Neural cell (in vitro differentiated cells): Measurements from ENCODE around the gene AHI1. TPM values are rescaled to one million over a fixed set of nuclear protein-coding genes. Genes with fewer than 3 reads are reported as not detected.

Experiments
- H2AFZ ChIP-seq: fragments of 200-600, 300-800 bp; sonication (generic), shearing (Covaris generic); 2 replicates; pipeline ENCODE4 v1.6.0; 2014; ENCODE audit warnings: low read depth, mild to moderate bottlenecking, antibody characterized with exemption, low read length, moderate library complexity
- H3F3A ChIP-seq: fragments of 200-600 bp; shearing (Covaris generic); 2 replicates; pipeline ENCODE4 v1.6.1; 2016; ENCODE audit warnings: mild to moderate bottlenecking, moderate library complexity, mixed read lengths, antibody characterized with exemption, low read length; ENCODE audit not compliant: insufficient read depth, poor library complexity, severe bottlenecking
- H3K27ac ChIP-seq: fragments of 200-600, 300-800 bp; sonication (generic), shearing (Covaris generic); 2 replicates; pipeline ENCODE4 v1.5.1; 2014; ENCODE audit warnings: mild to moderate bottlenecking, low read length, moderate library complexity
- H3K27me3 ChIP-seq: fragments of 300-800, 200-600 bp; sonication (generic), shearing (Covaris generic); 2 replicates; pipeline ENCODE4 v1.6.0; 2014; ENCODE audit warnings: mild to moderate bottlenecking, low read depth, low read length, moderate library complexity; ENCODE audit not compliant: insufficient read depth
- H3K36me3 ChIP-seq: fragments of 300-800, 200-600 bp; sonication (generic), shearing (Covaris generic); 2 replicates; pipeline ENCODE4 v1.5.1; 2014; ENCODE audit warnings: mild to moderate bottlenecking, antibody characterized with exemption, low read length, moderate library complexity; ENCODE audit not compliant: insufficient read depth
- H3K4me2 ChIP-seq: fragments of 300-800, 200-600 bp; sonication (generic), shearing (Covaris generic); 2 replicates; pipeline ENCODE4 v1.6.0; 2014; ENCODE audit warnings: mild to moderate bottlenecking, low read length
- H3K4me3 ChIP-seq: fragments of 300-800, 200-600 bp; sonication (generic), shearing (Covaris generic); 2 replicates; pipeline ENCODE4 v1.5.1; 2014; ENCODE audit warnings: mild to moderate bottlenecking, low read length, moderate library complexity
- H3K79me2 ChIP-seq: fragments of 200-600 bp; shearing (Covaris generic); replicated peaks from 2 replicates; pipeline ENCODE4 v1.6.0; 2014; ENCODE audit warnings: mild to moderate bottlenecking, low read length, moderate library complexity; ENCODE audit not compliant: insufficient read depth
- H3K9ac ChIP-seq: fragments of 300-800, 200-600 bp; sonication (generic), shearing (Covaris generic); 2 replicates; pipeline ENCODE4 v1.6.1; 2016; ENCODE audit warnings: mild to moderate bottlenecking, low read length, mixed read lengths
- H3K9me2 ChIP-seq: fragments of 200-600 bp; shearing (Covaris generic); 2 replicates; pipeline ENCODE4 v1.6.1; 2016; ENCODE audit warnings: mild to moderate bottlenecking, low read length, mixed read lengths; ENCODE audit not compliant: insufficient read depth
- H3K9me3 ChIP-seq: fragments of 200-600, 300-800 bp; sonication (generic), shearing (Covaris generic); 2 replicates; pipeline ENCODE4 v1.6.1; 2016; ENCODE audit warnings: mild to moderate bottlenecking, mixed run types, low read length, moderate library complexity, mixed read lengths
- H4K20me1 ChIP-seq: fragments of 200-600 bp; shearing (Covaris generic); 2 replicates; pipeline ENCODE4 v1.6.1; 2016; ENCODE audit warnings: mild to moderate bottlenecking, mixed run types; ENCODE audit not compliant: insufficient read depth
- CTCF ChIP-seq: fragments of 450-650 bp; IDR thresholded peaks from 2 replicates; pipeline ENCODE4 v1.5.1; 2014; ENCODE audit warnings: antibody characterized with exemption, mild to moderate bottlenecking, moderate library complexity; ENCODE audit not compliant: poor library complexity, severe bottlenecking
- EP300 ChIP-seq: fragments of 450-650 bp; conservative IDR thresholded peaks from 2 replicates; pipeline ENCODE4 v1.6.1; 2014; ENCODE audit warnings: antibody characterized with exemption, mild to moderate bottlenecking, moderate library complexity; ENCODE audit not compliant: poor library complexity, severe bottlenecking
- EZH2 ChIP-seq: fragments of 200-600, 300-800 bp; shearing (Covaris generic), sonication (generic); IDR thresholded peaks from 2 replicates; pipeline ENCODE4 v1.6.1; 2014; ENCODE audit warnings: antibody characterized with exemption, low read length, borderline replicate concordance, mild to moderate bottlenecking; ENCODE audit not compliant: insufficient read depth, poor library complexity, severe bottlenecking
- MXI1 ChIP-seq: fragments of 450-650 bp; conservative IDR thresholded peaks from 2 replicates; pipeline ENCODE4 v1.6.1; 2014; ENCODE audit warnings: antibody characterized with exemption, mild to moderate bottlenecking; ENCODE audit not compliant: poor library complexity, severe bottlenecking
- POLR2AphosphoS5 ChIP-seq: IDR thresholded peaks from 2 replicates; pipeline ENCODE4 v1.6.1; 2012
- RAD21 ChIP-seq: fragments of 450-650 bp; conservative IDR thresholded peaks from 2 replicates; pipeline ENCODE4 v1.6.1; 2014; ENCODE audit warnings: antibody characterized with exemption, mild to moderate bottlenecking, moderate library complexity
- SMC3 ChIP-seq: fragments of 450-650 bp; conservative IDR thresholded peaks from 2 replicates; pipeline ENCODE4 v1.6.1; 2014; ENCODE audit warnings: antibody characterized with exemption, mild to moderate bottlenecking, moderate library complexity; ENCODE audit not compliant: poor library complexity
- TAF1 ChIP-seq: IDR thresholded peaks from 2 replicates; pipeline ENCODE4 v1.6.1; 2012; ENCODE audit warnings: low read depth
- polyA plus RNA-seq: library from polyadenylated mRNA; depleted of rRNA; stranded (reverse); fragments of >200 nt; gene quantifications from 2 replicates; pipeline ENCODE4 v1.2.3, GENCODE V29; 2014
- TF ChIP-seq, protein P1 (sequence below): IDR thresholded peaks from 2 replicates; pipeline ENCODE4 v1.6.1; 2012; ENCODE audit warnings: borderline replicate concordance

AHI1 gene
- polyA plus RNA-seq, 1 donor from 2014 or later: 58.2 TPM

GRCh38 chr6:135314543-135314942 lies 183.0 kb downstream of the AHI1 start:
- Histone ChIP-seq H3F3A (no peaks in the 10 kb centered on the region), H3K9ac (no peak overlapping the region), H3K36me3 (no peaks in the 10 kb centered on the region), H3K27me3 (no peaks in the 10 kb centered on the region), H3K27ac (no peak overlapping the region), H3K9me3 (no peaks in the 10 kb centered on the region), H2AFZ (no peak overlapping the region), H3K9me2 (no peaks in the 10 kb centered on the region), H3K4me2 (no peak overlapping the region), H3K4me3 (no peak overlapping the region), H4K20me1 (no peaks in the 10 kb centered on the region), H3K79me2 (no peaks in the 10 kb centered on the region)
- TF ChIP-seq TAF1: no peak
- no peak for TF ChIP-seq EZH2
- no peak for TF ChIP-seq MXI1
- TF ChIP-seq, protein P1, sequence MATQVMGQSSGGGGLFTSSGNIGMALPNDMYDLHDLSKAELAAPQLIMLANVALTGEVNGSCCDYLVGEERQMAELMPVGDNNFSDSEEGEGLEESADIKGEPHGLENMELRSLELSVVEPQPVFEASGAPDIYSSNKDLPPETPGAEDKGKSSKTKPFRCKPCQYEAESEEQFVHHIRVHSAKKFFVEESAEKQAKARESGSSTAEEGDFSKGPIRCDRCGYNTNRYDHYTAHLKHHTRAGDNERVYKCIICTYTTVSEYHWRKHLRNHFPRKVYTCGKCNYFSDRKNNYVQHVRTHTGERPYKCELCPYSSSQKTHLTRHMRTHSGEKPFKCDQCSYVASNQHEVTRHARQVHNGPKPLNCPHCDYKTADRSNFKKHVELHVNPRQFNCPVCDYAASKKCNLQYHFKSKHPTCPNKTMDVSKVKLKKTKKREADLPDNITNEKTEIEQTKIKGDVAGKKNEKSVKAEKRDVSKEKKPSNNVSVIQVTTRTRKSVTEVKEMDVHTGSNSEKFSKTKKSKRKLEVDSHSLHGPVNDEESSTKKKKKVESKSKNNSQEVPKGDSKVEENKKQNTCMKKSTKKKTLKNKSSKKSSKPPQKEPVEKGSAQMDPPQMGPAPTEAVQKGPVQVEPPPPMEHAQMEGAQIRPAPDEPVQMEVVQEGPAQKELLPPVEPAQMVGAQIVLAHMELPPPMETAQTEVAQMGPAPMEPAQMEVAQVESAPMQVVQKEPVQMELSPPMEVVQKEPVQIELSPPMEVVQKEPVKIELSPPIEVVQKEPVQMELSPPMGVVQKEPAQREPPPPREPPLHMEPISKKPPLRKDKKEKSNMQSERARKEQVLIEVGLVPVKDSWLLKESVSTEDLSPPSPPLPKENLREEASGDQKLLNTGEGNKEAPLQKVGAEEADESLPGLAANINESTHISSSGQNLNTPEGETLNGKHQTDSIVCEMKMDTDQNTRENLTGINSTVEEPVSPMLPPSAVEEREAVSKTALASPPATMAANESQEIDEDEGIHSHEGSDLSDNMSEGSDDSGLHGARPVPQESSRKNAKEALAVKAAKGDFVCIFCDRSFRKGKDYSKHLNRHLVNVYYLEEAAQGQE: no peak
- TF ChIP-seq SMC3: no peak
- no peak for TF ChIP-seq CTCF
- TF ChIP-seq POLR2AphosphoS5: no peak
- TF ChIP-seq EP300: no peak
- no peak for TF ChIP-seq RAD21

DNA sequence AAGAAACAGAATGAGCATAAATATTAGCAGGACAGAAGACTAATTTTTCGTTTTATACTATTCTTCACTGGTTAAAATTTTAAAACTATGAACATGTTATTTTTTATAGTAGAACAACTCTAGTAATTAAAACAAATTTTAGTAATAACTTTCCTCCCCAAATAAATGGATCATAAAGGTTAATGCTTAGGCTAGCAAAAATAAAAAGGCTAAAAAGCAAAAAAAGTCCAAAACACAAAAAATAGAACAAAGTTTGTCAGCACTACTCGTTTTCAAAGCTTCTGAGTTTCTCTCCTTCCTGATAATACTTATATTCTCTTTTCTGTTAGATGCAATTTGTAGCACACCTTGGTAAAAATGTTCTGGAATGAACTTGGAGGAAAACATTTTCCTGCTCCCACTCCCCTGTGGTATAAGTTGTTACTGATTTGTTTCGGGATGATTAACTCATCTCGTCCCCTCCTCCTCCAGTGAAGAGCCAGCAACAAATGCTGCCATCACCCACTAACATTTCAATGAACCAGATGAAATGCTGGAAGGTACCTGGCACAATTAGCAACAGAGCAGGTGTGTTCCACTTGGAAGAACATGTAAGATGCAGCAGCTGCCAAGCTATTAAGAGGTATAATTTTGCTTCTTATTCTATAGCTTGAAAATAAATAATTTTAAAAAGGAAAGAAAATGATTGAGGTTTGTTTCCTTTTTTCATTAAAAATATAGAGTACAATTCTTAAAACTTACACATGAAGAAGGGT lies 185.9 kb downstream of the AHI1 start:
- Histone ChIP-seq H3K9ac (no peak overlapping the region), H3K36me3 (no peaks in the 10 kb centered on the region), H3K9me2 (no peaks in the 10 kb centered on the region), H3K27ac (no peak overlapping the region), H4K20me1 (no peaks in the 10 kb centered on the region), H3F3A (no peaks in the 10 kb centered on the region), H3K27me3 (no peaks in the 10 kb centered on the region), H3K79me2 (no peaks in the 10 kb centered on the region), H3K9me3 (no peaks in the 10 kb centered on the region), H2AFZ (no peak overlapping the region), H3K4me2 (no peak overlapping the region), H3K4me3 (no peak overlapping the region)
- TF ChIP-seq EZH2 (no peak), RAD21 (no peak), SMC3 (no peak), MXI1 (no peak)
- TF ChIP-seq, protein P1: no peak
